Breast epithelium (tissue), 4 donors: ENCODE data around the gene ADPRHL1. TPM values are rescaled to one million over a fixed set of nuclear protein-coding genes. Genes with fewer than 3 reads are reported as not detected.

Experiments
- DNase-seq, 2 donors: peaks; one replicate each; pipeline ENCODE4 v3.0.0-alpha.2; 2019; ENCODE audit warnings: low spot score in 2 of 2
- H3K27ac ChIP-seq, 2 donors: fragments of 200-600 bp; sonication (generic) in 1 of 2; one replicate each; pipeline ENCODE4 v1.5.1; 2016 to 2019; ENCODE audit warnings: mild to moderate bottlenecking in 1 of 2
- H3K27me3 ChIP-seq, 2 donors: fragments of 200-600 bp; sonication (generic) in 1 of 2; one replicate each; pipeline versions ENCODE4 v1.5.1 to v1.6.0; 2017 to 2019; ENCODE audit warnings: control low read depth in 1 of 2, mild to moderate bottlenecking in 1 of 2
- H3K36me3 ChIP-seq: fragments of 200-600 bp; one replicate; pipeline ENCODE4 v1.5.1; 2019
- H3K4me1 ChIP-seq, 2 donors: fragments of 200-600 bp; sonication (generic); one replicate each; pipeline ENCODE4 v1.5.1; 2016 to 2019; ENCODE audit warnings: control low read depth in 1 of 2
- H3K4me3 ChIP-seq, 3 donors: fragments of 200-600 bp; sonication (generic); 1 replicate in 2 of 3; 2 replicates in 1 of 3; pipeline ENCODE4 v1.5.1; 2016 to 2019; ENCODE audit warnings: mild to moderate bottlenecking in 3 of 3, moderate library complexity in 2 of 3
- H3K9me3 ChIP-seq, 2 donors: fragments of 200-600 bp; sonication (generic) in 1 of 2; one replicate each; pipeline ENCODE4 v1.5.1; 2016 to 2019; ENCODE audit warnings: control low read depth in 1 of 2
- CTCF ChIP-seq, 3 donors: fragments of 450-650 bp; IDR thresholded peaks; one replicate each; pipeline ENCODE4 v1.5.1; 2016 to 2017; ENCODE audit warnings: antibody characterized with exemption in 3 of 3, mild to moderate bottlenecking in 3 of 3, moderate library complexity in 3 of 3
- POLR2A ChIP-seq: fragments of 450-650 bp; IDR thresholded peaks from one replicate; pipeline ENCODE4 v1.6.1; 2016; ENCODE audit warnings: antibody characterized with exemption, mild to moderate bottlenecking, moderate library complexity
- POLR2AphosphoS5 ChIP-seq, 3 donors: sonication (generic); formaldehyde crosslinking; IDR thresholded peaks; one replicate each; pipeline ENCODE4 v1.6.1; 2017; ENCODE audit warnings: antibody characterized with exemption in 3 of 3
- intact Hi-C: fragments of 100-400 bp; cut with DNase I; formaldehyde crosslinking; loops from one replicate; pipeline ENCODE4 v1.15.1; 2023; ENCODE audit warnings: low total_unique reads
- total RNA-seq, 3 donors: library from RNA; depleted of rRNA; stranded (reverse); fragments of >200 nt; gene quantifications; one replicate each; pipeline ENCODE4 v1.1.0, GENCODE V29; 2016

ADPRHL1 gene
- total RNA-seq, 3 donors from 2014 or later = 1.8 to 2.7 (median 2.0) TPM

GRCh38 chr13:113430378-113431110 is 22.7 kb downstream of the ADPRHL1 start:
- Histone ChIP-seq H3K9me3 (no peaks in the 10 kb centered on the region), H3K27ac (no peak overlapping the region)
- intact Hi-C loops = no loop called here

DNA sequence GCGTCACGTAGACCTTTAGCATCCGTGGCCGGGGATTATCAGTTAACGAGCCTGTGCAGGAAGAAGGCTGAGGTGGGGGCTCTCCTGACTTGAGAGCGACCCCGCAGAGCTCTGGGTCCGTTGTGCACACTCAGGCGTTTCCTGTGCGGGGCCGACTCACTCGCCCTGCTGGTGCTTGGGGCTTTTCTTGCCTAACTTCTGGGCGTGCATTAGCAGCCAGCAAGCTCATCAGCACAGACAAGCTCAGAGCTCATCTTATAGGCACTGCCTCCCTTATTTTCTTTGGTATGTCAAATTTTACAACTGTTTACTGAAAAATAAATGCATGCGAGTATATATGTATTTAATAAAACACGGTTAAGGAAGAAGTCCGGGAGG is 23.7 kb downstream of the ADPRHL1 start:
- DNase-seq = no peak
- no peak for TF ChIP-seq CTCF (IDR thresholded peaks at IDR 0.05)
- TF ChIP-seq POLR2AphosphoS5 (IDR thresholded peaks at IDR 0.05) = no peak
- TF ChIP-seq POLR2A = no peak
- no peaks in the 10 kb centered on the region for H3K36me3 ChIP-seq
- H3K27ac ChIP-seq = no peak overlapping the region
- intact Hi-C loops = no loop called here
- no peaks in the 10 kb centered on the region for H3K9me3 ChIP-seq
- no peaks in the 10 kb centered on the region for H3K27me3 ChIP-seq
- H3K4me3 ChIP-seq = no peak overlapping the region
- peaks cover 0 to 3% of the 10 kb centered on the region in 2 donors for H3K4me1 ChIP-seq

More at GRCh38 chr13:113430378-113431110, 22.7 kb downstream of the ADPRHL1 start:
- DNase-seq = no peak
- Histone ChIP-seq H3K27me3 (no peaks in the 10 kb centered on the region), H3K4me3 (no peak overlapping the region), H3K4me1 (peaks cover 0 to 3% of the 10 kb centered on the region in 2 donors), H3K36me3 (no peaks in the 10 kb centered on the region)
- TF ChIP-seq POLR2A = no peak
- no peak for TF ChIP-seq POLR2AphosphoS5 (IDR thresholded peaks at IDR 0.05)
- TF ChIP-seq CTCF (IDR thresholded peaks at IDR 0.05) = no peak

DNA sequence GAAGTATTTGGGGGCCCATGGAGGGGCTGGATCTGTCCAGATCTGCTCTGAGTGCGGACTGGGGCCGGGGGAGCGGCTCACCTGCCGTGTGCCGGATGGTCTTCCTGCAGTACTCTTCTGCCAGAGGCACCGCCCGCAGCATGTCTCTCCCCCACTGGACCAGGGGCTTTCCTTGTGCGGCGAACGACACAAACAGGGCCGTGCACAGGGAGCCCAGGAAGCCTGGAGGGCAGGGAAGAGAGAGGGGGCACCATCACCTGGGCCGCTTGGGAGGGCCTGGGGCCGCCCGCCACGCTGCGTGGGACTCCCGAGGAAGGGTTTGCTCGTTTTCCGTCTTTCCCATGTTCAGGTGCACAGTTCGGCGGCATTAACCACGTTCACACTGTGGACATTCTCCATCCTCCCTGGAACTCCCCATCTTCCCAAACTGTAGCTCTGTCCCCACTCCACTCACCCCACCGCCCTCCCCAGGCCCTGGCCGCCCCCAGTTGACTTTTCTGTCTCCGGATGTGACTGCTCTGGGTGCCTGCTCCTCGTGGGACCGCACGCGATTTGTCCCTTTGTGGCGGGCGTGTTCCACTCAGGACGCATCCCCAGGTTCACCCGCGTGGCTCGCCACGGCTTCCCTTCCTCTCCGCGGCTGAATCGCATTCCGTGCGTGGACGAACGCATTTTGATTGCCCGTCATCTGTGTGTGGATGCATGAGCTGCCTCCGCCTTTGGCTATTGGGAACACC is 24.2 kb downstream of the ADPRHL1 start:
- Histone ChIP-seq H3K4me3 (no peak overlapping the region), H3K4me1 (peaks cover 0 to 3% of the 10 kb centered on the region in 2 donors), H3K36me3 (no peaks in the 10 kb centered on the region), H3K27me3 (no peaks in the 10 kb centered on the region), H3K27ac (no peak overlapping the region), H3K9me3 (no peaks in the 10 kb centered on the region)
- intact Hi-C loops = no loop called here
- TF ChIP-seq POLR2A = no peak
- TF ChIP-seq POLR2AphosphoS5 (IDR thresholded peaks at IDR 0.05) = no peak
- no peak for TF ChIP-seq CTCF (IDR thresholded peaks at IDR 0.05)
- no peak for DNase-seq

GRCh38 chr13:113428469-113428865 is 24.8 kb downstream of the ADPRHL1 start:
- Histone ChIP-seq H3K27me3 (no peaks in the 10 kb centered on the region), H3K4me1 (peaks cover 0 to 3% of the 10 kb centered on the region in 2 donors), H3K9me3 (no peaks in the 10 kb centered on the region), H3K27ac (peak overlapping the region in 1 of 2 donors; percentile 43), H3K4me3 (no peak overlapping the region), H3K36me3 (no peaks in the 10 kb centered on the region)
- no peak for DNase-seq
- intact Hi-C loops = no loop called here
- TF ChIP-seq POLR2A (no peak), CTCF (IDR thresholded peaks at IDR 0.05) (no peak), POLR2AphosphoS5 (IDR thresholded peaks at IDR 0.05) (no peak)
